Cardiac muscle cell (in vitro differentiated cells and primary cell): ENCODE data around the gene SYPL1. TPM values are rescaled to one million over a fixed set of nuclear protein-coding genes. Genes with fewer than 3 reads are reported as not detected.

ENCODE experiments used
- DNase-seq, 2 donors: peaks; one replicate each; pipeline versions ENCODE4 v3.0.0 to v3.0.0-alpha.2; 2010 to 2017; ENCODE audit warnings: low read depth in 1 of 2, low spot score in 1 of 2
- H3K27ac ChIP-seq: fragments of 200-600 bp; sonication (generic); 2 replicates; pipeline ENCODE4 v1.5.1; 2016
- H3K27me3 ChIP-seq: fragments of 200-600 bp; sonication (generic); 2 replicates; pipeline ENCODE4 v1.6.0; 2016; ENCODE audit warnings: control low read depth
- H3K36me3 ChIP-seq: fragments of 200-600 bp; sonication (generic); 2 replicates; pipeline ENCODE4 v1.5.1; 2016; ENCODE audit warnings: control low read depth
- H3K4me1 ChIP-seq: fragments of 200-600 bp; sonication (generic); 2 replicates; pipeline ENCODE4 v1.8.1; 2017; ENCODE audit warnings: low read depth, mild to moderate bottlenecking, mixed run types
- H3K4me3 ChIP-seq: fragments of 200-600 bp; sonication (generic); 2 replicates; pipeline ENCODE4 v1.5.1; 2016; ENCODE audit warnings: mild to moderate bottlenecking
- H3K9me3 ChIP-seq: fragments of 200-600 bp; sonication (generic); 2 replicates; pipeline ENCODE4 v1.5.1; 2017; ENCODE audit warnings: low read depth, mild to moderate bottlenecking, control low read depth
- CTCF ChIP-seq: IDR thresholded peaks from 2 replicates; pipeline ENCODE4 v1.5.1; 2012; ENCODE audit warnings: low read depth, mild to moderate bottlenecking, low read length
- polyA plus RNA-seq: library from polyadenylated mRNA; unstranded; fragments of >200 nt; fragmentation: Nextera tagmentation; extraction: Ambion mirVana; gene quantifications from 2 replicates; pipeline ENCODE4 v1.2.1, GENCODE V29; 2016
- total RNA-seq: library from RNA; depleted of rRNA; stranded (reverse); fragments of >200 nt; gene quantifications from 2 replicates; pipeline ENCODE4 v1.2.3, GENCODE V29; 2016

Gene SYPL1
- total and polyA plus RNA-seq, 2 experiments from 2014 or later, result 37.8 to 80.9 TPM

- Histone ChIP-seq H3K27ac (no peak overlapping the region), H3K27me3 (no peaks in the 10 kb centered on the region), H3K4me1 (peaks cover 4% of the 10 kb centered on the region), H3K9me3 (no peaks in the 10 kb centered on the region), H3K4me3 (no peak overlapping the region), H3K36me3 (no peaks in the 10 kb centered on the region)
- no peak for TF ChIP-seq CTCF
- DNase-seq, result no peak
These were observed 22.1 kb upstream of the SYPL1 start for GRCh38 chr7:106134241-106134640.

GRCh38 chr7:106129291-106129690, 17.2 kb upstream of the SYPL1 start:
- DNase-seq, result no peak
- no peak overlapping the region for H3K27ac ChIP-seq
- no peak overlapping the region for H3K4me3 ChIP-seq
- H3K27me3 ChIP-seq, result no peaks in the 10 kb centered on the region
- H3K36me3 ChIP-seq, result no peaks in the 10 kb centered on the region
- no peak for TF ChIP-seq CTCF
- H3K4me1 ChIP-seq, result peaks cover 3% of the 10 kb centered on the region
- no peaks in the 10 kb centered on the region for H3K9me3 ChIP-seq

- Histone ChIP-seq H3K4me1 (peaks cover 3% of the 10 kb centered on the region), H3K27ac (no peak overlapping the region), H3K36me3 (no peaks in the 10 kb centered on the region), H3K27me3 (no peaks in the 10 kb centered on the region), H3K4me3 (no peak overlapping the region), H3K9me3 (no peaks in the 10 kb centered on the region)
- no peak for TF ChIP-seq CTCF
- DNase-seq, result no peak
These were observed 16.7 kb upstream of the SYPL1 start for GRCh38 chr7:106128836-106129235.

- Histone ChIP-seq H3K27ac (no peak overlapping the region), H3K36me3 (no peaks in the 10 kb centered on the region), H3K4me1 (peaks cover 3% of the 10 kb centered on the region), H3K27me3 (no peaks in the 10 kb centered on the region), H3K9me3 (no peaks in the 10 kb centered on the region), H3K4me3 (no peak overlapping the region)
- TF ChIP-seq CTCF, result no peak
- peak in 1 of 2 donors; percentile 27 for DNase-seq
These were observed 16.1 kb upstream of the SYPL1 start for GRCh38 chr7:106127984-106128780.

- H3K27me3 ChIP-seq, result no peaks in the 10 kb centered on the region
- no peak overlapping the region for H3K4me3 ChIP-seq
- no peaks in the 10 kb centered on the region for H3K36me3 ChIP-seq
- peaks cover 3% of the 10 kb centered on the region for H3K4me1 ChIP-seq
- no peak for TF ChIP-seq CTCF
- H3K9me3 ChIP-seq, result no peaks in the 10 kb centered on the region
- H3K27ac ChIP-seq, result no peak overlapping the region
- peak in 1 of 2 donors; percentile 71 for DNase-seq
These were observed 14.2 kb upstream of the SYPL1 start for GRCh38 chr7:106126170-106126938.
